Measurements from ENCODE around the gene USH2A.

DNA sequence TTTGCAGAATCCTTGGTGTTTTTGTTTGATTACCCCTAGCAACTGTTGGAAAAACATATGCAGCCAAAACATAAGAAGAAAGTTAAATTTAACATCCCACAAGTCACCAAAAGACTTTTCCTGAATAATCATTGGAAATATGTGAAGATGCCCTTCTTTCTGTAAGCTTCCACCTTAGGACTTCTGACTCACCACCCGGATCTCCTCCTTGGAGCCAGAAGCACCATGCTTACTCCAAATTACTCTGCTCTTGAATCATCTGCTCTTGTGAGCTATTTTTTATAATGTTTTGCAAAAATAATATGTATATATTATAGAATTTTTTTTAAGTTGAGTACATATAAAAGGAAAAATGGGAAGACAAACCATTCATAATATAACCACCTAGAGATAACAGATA is 464.4 kb downstream of the USH2A start:
- no peak for TF ChIP-seq POLR2AphosphoS5 (IDR thresholded peaks at IDR 0.05; ENCODE audit: low read depth, low read length)
- no peak for TF ChIP-seq TAF1 (IDR thresholded peaks at IDR 0.05; ENCODE audit: borderline replicate concordance, low read depth, low read length)
- TF ChIP-seq POLR2A (IDR thresholded peaks at IDR 0.05; ENCODE audit: low read depth, low read length) = no peak
